Osteocyte (in vitro differentiated cells): ENCODE measurements around the gene KCNQ2. TPM values are rescaled to one million over a fixed set of nuclear protein-coding genes. Genes with fewer than 3 reads are reported as not detected.

ENCODE experiments used
- DNase-seq: peaks from one replicate; pipeline ENCODE4 v3.0.0; 2021; ENCODE audit warnings: mixed read lengths; ENCODE audit not compliant: unreplicated experiment; ENCODE audit errors: extremely low spot score
- H3K27ac Mint-ChIP-seq: one replicate; pipeline ENCODE4 v1.8.0; 2021; ENCODE audit warnings: mild to moderate bottlenecking, mixed read lengths; ENCODE audit not compliant: unreplicated experiment
- H3K27me3 Mint-ChIP-seq: one replicate; pipeline ENCODE4 v1.8.0; 2021; ENCODE audit warnings: mixed read lengths; ENCODE audit not compliant: unreplicated experiment
- H3K36me3 Mint-ChIP-seq: one replicate; pipeline ENCODE4 v1.8.0; 2021; ENCODE audit warnings: mixed read lengths; ENCODE audit not compliant: unreplicated experiment
- H3K4me1 Mint-ChIP-seq: one replicate; pipeline ENCODE4 v1.8.0; 2021; ENCODE audit warnings: mixed read lengths; ENCODE audit not compliant: unreplicated experiment
- H3K4me3 Mint-ChIP-seq: one replicate; pipeline ENCODE4 v1.8.0; 2021; ENCODE audit warnings: mild to moderate bottlenecking, moderate library complexity, mixed read lengths; ENCODE audit not compliant: unreplicated experiment
- H3K9me3 Mint-ChIP-seq: one replicate; pipeline ENCODE4 v1.8.0; 2021; ENCODE audit warnings: mixed read lengths; ENCODE audit not compliant: unreplicated experiment
- total RNA-seq: library from RNA; stranded (reverse); gene quantifications from 2 replicates; pipeline ENCODE4 v1.2.1, GENCODE V29; 2021
- TF ChIP-seq, protein P1 (sequence below): fragments of 200-600 bp; sonication (generic); IDR thresholded peaks from 2 replicates; pipeline ENCODE4 v1.5.0; 2021; ENCODE audit warnings: antibody characterized with exemption, mild to moderate bottlenecking, moderate library complexity

Gene KCNQ2
- total RNA-seq, 1 donor from 2014 or later, result not detected

DNA sequence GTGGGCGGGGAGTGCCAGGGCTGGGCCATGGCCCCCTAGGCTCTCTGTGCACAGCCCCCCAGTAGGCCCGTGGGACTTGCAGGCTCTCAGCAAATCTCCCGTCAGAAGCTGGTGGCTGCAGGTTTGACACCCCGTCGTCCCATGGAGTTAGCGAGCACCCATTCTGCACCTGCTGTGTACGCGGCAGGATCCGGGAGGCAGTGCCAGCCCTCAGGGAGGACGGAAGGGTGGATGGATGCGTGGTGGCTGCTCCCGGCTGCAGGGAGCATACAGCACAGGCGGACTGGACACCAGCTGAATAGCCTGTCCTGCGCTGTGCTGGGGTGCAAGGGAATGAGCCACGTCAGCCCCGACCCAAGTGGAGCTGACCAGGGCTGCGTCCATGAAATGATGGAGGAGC lies 78.9 kb downstream of the KCNQ2 start:
- Mint-ChIP-seq H3K9me3 (peaks cover 5% of the 10 kb centered on the region), H3K4me1 (no peaks in the 10 kb centered on the region), H3K36me3 (no peaks in the 10 kb centered on the region), H3K4me3 (no peak overlapping the region), H3K27ac (no peak overlapping the region), H3K27me3 (no peaks in the 10 kb centered on the region)
- TF ChIP-seq, protein P1, sequence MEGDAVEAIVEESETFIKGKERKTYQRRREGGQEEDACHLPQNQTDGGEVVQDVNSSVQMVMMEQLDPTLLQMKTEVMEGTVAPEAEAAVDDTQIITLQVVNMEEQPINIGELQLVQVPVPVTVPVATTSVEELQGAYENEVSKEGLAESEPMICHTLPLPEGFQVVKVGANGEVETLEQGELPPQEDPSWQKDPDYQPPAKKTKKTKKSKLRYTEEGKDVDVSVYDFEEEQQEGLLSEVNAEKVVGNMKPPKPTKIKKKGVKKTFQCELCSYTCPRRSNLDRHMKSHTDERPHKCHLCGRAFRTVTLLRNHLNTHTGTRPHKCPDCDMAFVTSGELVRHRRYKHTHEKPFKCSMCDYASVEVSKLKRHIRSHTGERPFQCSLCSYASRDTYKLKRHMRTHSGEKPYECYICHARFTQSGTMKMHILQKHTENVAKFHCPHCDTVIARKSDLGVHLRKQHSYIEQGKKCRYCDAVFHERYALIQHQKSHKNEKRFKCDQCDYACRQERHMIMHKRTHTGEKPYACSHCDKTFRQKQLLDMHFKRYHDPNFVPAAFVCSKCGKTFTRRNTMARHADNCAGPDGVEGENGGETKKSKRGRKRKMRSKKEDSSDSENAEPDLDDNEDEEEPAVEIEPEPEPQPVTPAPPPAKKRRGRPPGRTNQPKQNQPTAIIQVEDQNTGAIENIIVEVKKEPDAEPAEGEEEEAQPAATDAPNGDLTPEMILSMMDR, result no peak
- no peak for DNase-seq

DNA sequence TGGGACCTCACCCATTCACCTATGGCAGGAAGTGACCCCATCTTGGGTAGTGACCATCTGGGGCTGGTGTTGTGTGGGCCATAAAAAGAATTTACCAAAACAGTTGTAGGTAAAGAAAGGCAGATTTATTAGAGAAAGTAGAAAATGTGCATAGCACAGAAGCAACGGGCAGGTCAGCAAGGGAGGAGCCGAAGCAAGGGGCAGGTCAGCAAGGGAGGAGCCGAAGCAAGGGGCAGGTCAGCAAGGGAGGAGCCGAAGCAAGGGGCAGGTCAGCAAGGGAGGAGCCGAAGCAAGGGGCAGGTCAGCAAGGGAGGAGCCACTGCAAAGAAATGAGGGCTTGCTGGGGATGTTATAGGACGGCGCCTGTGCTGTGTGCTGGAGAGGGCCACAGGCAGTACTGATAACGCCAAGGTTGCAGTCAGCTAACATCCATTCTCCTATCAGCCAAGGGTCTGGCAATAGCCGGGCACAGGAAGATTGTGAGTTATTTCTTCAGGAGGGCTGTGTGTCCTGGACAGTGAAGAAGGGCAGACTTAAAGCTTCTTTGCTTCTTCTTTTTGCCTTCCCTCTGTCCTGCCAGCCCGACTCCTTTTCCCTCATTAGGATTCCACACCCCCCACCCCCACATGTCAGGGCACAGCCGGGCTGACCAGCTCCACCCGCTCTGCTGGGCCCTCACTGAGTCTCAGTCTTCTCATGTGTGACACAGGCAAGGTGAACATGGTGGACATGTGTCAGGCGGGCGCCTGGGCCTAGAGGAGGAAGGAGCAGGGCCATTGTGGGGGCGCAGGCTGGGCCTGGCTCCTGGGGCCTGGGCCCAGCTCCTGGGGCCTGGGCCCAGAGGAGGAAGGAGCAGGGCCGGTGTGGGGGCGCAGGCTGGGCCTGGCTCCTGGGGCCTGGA lies 79.7 kb downstream of the KCNQ2 start:
- no peak for DNase-seq
- Mint-ChIP-seq H3K36me3 (no peaks in the 10 kb centered on the region), H3K4me3 (no peak overlapping the region), H3K27me3 (no peaks in the 10 kb centered on the region), H3K27ac (no peak overlapping the region), H3K4me1 (no peaks in the 10 kb centered on the region), H3K9me3 (peaks cover 5% of the 10 kb centered on the region)
- TF ChIP-seq, protein P1, result no peak

DNA sequence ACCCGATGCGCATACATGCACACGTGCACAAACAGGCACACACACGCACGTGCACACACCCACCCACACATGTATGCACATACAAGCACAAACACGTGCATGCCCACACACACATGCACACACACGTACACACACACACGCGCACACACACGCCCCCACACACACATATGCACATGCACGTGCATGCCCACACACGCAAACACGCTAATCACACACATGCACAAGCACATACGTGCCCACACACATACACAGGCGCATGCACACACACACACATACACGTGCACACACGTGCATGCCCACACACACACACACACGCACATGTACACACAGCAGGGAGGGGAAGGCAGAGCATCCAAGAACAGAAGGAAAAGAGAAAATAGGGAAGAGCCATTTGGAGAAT lies 84.5 kb downstream of the KCNQ2 start:
- Mint-ChIP-seq H3K36me3 (peaks cover 3% of the 10 kb centered on the region), H3K27me3 (no peaks in the 10 kb centered on the region), H3K4me3 (no peak overlapping the region), H3K4me1 (no peaks in the 10 kb centered on the region), H3K9me3 (peaks cover 26% of the 10 kb centered on the region), H3K27ac (no peak overlapping the region)
- no peak for DNase-seq
- TF ChIP-seq, protein P1, result no peak

DNA sequence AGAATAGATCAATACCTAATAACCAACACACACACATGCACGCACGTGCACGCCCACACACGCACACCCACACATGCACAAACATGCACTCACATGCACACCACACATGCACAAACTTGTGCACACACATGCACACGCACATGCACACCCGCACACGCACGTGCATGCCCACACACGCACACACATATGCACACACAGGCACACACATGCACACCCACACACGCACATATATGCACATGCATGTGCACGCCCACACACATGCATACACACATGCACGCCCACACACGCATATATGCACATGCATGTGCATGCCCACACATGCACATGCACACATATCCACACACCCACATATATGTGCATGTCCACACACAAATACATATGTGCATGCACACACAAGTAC lies 85.1 kb downstream of the KCNQ2 start:
- H3K4me3 Mint-ChIP-seq, result no peak overlapping the region
- H3K4me1 Mint-ChIP-seq, result no peaks in the 10 kb centered on the region
- H3K27ac Mint-ChIP-seq, result no peak overlapping the region
- H3K27me3 Mint-ChIP-seq, result no peaks in the 10 kb centered on the region
- H3K36me3 Mint-ChIP-seq, result peaks cover 3% of the 10 kb centered on the region
- peaks cover 26% of the 10 kb centered on the region for H3K9me3 Mint-ChIP-seq
- TF ChIP-seq, protein P1, result no peak
- no peak for DNase-seq

DNA sequence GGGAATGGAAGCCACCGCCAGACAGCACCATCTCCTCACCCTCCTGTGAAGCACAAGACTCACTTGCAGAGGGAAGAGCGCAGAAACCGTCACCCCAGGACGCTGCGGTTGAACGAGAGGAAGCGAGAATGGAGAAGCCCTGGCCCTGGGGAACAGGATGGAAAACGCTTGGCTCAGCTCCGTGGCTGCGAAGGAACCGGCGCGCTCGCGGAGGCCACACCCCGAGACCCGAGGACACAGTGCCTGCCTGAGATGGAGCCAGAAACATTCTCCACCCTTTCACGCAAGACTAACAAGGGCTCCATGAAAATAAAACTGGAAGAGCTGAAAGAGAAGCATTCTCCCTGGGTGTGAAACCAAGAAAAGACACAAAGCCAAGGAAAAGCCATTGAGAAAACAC lies 86.0 kb downstream of the KCNQ2 start:
- DNase-seq, result no peak
- Mint-ChIP-seq H3K27me3 (no peaks in the 10 kb centered on the region), H3K36me3 (peaks cover 3% of the 10 kb centered on the region), H3K9me3 (peaks cover 26% of the 10 kb centered on the region), H3K4me1 (no peaks in the 10 kb centered on the region), H3K27ac (no peak overlapping the region), H3K4me3 (no peak overlapping the region)
- TF ChIP-seq, protein P1, result no peak
